NOMO-1 treated with dmso at 0.1 percent for 144 hours (cell line): ENCODE measurements around the gene PABPN1L.

Experiments
- DNase-seq: peaks from one replicate; lab custom pipeline; 2025; ENCODE audit not compliant: unreplicated experiment; lab: John Stamatoyannopoulos, UW

Gene PABPN1L

GRCh38 chr16:88870608-88871348 lies 4.3 kb upstream of the PABPN1L start:
- DNase-seq, result no peak

DNA sequence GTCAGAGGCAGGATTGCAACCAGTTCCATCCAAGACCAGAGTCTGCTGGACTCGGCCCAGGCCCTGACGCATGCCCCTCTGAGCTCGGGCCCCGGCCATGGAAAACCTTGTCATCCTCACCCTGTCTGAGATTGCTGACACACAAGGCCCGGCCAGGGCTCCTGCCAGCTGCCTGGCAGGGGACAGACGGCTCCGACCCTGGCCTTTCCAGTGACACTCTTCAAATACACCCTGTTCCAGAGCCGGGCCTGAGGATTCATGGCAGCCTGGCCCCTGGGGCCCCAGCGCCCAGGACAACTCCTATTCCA lies 3.2 kb upstream of the PABPN1L start:
- DNase-seq, result no peak

DNA sequence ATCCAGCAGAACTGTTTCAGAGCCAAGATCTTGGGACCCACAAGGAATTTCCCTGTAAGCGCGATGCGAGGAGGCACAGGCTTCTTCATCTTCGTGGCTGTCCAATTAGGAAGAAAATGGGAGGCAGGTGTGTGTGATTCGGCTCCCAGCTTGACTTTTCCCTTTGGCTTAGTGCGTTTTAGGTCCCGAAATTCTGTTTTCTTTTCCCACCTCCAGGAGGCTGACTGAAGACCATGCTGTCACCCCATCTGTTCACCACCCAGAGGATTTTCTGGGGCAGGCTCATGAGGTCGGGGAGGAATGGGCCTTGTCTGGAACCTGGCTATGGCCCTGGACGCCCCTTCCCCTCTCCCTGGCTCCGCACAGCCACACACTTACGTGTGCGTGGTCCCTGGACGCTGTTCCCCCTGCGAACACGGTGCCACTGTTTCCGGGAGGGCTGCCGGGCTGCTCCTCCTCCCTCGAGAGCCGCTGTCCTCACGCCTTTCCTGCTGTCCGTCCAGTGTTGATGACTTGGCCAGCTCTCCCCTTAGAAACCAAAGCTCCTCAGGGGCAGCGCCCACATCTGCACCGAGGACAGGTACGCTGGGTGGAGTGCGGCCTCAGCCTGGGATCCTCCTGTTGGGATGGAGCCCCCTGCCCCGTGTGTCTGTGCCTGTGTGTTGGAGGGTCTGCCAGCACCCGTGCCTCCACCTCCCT lies 2.7 kb upstream of the PABPN1L start:
- DNase-seq, result no peak

DNA sequence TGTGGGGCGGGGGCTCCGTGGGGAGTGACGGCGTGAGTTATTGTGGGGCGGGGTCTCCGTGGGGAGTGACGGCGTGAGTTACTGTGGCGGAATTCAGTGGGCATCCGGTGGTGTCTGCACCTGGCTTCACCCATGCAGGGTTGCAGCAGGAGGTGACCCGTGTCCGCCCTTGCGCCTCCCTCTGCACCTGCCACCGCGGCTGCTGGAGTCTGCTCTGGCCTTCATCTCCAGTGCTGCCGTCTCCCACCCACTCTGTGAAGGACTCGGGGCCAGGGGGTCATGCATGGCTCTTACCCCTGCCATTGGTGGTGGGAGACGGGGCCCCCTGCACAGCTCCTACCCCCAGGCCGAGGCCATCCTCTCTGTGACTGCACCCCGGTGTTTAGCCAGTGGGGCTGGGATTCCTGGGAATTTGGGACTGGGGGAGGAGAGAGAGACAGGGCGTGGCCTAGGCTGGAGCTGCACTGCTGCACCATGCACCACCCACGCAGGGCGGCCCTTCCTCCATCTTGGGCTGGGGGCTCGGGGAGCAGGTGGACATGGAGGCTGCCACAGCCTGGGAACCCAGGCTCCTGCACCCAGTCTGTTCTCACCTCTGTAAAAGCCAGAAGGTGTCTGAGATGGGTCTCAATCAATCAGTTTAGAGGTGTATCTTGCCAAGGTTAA lies 1.3 kb upstream of the PABPN1L start:
- DNase-seq, result no peak

DNA sequence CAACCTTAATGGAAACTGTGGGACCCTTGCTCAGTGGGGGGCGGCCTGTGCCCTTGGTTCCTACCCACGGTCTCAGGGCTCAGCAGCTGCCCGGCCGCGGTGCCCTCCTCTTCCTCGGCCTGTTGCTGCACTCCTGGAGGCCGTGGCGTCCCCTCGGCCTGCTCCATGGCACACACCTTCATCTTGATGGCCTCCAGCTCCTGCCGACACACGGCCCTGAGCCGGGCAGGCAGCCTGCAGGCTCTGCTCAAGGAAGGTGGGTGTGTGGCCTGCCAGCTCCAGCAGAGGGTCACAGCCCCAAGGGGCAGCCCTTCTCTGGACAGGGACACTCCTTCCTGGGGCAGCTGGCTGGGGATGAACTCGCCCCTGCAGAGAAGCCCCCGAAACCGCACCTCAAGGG lies 718 bp downstream of the PABPN1L start:
- no peak for DNase-seq

DNA sequence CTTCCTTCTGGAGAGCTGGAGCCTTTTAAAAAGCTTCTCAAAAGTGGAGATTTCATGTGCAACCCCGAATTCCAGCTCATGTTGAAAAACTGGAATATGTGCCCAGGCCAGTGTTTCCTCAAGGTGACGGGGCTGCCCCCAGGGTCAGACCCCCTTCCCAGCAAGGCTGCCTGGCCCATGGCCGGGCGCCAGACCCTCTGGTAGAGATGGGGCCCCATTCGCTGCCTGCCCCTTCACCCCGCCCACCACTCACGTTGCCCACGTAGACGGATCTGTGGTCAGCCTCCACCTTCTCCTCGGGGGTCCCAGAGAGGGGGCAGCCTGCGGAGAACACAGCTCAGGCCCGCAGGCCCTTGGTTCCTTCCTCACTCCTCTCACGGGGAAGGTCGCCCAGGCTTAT lies 1.1 kb downstream of the PABPN1L start:
- DNase-seq, result no peak

- DNase-seq, result no peak
Observed at GRCh38 chr16:88864521-88864920, 1.9 kb downstream of the PABPN1L start.

DNA sequence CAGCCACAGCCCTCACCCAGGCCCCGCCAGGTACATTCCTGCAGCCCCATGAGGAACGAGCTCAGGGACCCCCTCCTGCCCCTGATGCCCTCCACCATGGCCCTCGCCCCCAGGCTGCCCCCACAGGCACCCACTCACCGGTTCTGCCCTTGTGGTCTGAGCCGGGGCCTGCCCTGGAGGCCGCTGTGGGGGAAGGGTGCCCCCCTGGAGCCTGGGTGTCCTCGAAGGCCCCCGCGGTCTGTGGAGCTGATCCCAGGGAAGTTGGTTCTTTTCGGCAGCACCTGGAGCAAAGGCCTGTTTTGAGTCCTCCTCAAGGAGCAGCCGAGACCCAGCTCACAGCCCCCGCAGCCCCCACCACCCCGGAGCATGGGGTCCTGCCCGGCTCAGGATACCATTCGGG lies 2.4 kb downstream of the PABPN1L start:
- DNase-seq, result no peak

GRCh38 chr16:88863426-88863825 lies 3.0 kb downstream of the PABPN1L start:
- DNase-seq, result no peak

DNA sequence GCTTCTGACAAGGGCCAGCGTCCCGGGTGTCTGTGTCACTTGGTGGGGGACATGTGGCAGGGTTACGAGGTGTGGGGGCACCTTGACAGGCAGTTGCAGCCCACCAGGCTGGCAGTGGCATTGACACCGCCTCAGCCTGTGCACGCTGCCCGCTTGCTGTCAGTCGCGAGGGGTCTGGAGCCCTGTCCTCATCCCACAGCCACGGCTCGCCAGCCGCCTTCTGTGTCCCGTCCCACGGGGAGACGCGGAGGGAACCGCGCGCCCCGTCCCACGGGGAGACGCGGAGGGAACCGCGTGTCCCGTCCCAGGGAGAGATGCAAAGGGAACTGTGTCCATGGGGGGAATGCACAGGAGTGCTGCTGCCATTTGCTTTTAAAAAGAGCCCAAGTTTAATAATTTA lies 3.5 kb downstream of the PABPN1L start:
- DNase-seq, result no peak

DNA sequence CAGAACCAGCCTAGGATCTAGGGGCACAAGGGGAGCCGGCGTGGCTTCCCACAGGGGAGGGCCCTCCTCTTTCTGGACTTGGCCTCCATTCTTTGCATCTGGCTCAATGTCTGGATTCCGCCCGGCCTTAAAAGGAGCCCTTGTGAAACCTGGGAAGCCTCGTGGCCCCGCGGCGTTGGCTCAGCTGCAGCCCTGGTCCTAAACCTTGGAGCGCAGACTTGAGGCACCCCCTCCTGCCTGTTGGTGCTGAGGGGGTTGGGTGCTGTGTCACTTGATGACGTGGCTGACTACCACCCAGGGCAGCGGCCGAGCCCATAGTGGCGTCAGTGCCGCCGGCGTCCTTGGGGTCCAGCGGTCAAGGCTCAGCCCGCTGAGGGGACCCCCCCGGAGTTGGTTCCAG lies 5.1 kb downstream of the PABPN1L start:
- DNase-seq, result no peak

DNA sequence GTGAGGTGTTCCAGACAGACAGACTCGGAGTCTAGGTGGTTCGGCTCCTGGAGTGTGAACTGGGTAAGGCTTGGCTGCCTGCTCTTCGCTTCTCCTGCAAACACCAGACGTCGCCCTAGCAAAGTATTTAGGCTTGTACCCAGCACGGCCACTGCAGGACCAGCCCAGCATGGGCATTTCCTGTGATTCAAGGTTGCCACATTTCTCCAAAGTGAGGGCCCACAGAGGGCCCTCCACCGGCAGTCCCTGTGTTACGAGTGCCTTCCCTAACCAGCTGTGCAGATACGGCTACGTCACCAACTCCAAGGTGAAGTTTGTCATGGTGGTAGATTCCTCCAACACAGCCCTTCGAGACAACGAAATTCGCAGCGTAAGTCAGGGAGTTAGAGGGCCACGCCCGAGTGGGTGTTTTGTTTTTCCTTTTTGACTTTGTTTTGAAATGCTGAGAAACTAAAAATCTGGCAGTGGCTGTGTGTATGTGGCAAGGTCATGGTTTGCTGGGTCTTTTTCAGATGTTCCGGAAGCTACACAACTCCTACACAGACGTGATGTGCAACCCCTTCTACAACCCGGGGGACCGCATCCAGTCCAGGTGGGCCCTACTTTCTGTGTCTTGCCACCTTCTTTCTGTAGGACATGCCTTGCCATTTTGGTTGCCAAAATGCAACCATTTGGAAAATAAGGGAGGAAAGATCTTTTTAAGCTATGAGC lies 6.9 kb downstream of the PABPN1L start:
- no peak for DNase-seq

GRCh38 chr16:88857728-88858339 lies 8.6 kb downstream of the PABPN1L start:
- DNase-seq, result peak; percentile 75

DNA sequence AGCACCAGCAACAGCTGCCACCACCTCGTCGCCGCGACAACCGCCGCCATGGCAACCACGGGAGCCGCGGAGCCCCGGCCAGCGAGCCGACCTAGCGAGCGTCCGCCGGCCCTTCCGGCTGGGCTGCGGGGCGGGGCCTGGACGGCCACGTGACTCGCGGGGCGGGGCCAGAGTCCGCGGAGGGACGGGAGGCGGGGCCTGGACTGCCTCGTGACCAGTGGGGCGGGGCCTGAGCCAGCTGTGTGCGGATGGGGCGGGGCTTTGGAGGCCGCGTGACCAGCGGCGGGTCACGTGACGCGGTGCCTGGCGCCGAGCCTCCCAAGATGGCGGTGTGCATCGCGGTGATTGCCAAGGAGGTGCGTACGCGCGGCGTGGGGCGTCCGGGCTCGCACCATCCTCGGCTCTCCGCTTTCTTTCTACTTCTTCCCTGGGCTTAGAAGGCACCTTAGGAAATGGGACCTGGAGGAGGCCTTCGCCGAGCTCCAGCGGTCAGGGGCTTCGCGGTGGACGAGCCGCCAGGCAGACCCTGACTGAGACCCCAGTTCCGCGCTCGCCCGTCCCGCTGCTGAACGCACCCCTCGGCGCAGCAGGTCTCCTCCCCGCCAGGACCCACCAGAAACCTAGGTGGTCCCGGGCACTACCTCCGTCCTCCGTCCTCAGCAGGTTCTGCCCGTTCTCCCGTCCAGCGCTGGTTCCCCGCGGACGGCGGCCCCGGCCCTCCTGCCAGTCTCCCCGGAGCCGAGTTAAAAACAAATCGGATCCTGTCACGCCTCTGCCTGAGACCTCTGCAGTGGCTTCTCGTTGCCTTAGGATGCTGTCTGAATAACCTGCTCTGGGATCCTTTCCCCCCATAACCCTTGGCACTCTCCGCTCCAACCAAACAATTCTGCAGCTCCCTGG lies 9.4 kb downstream of the PABPN1L start, which contains the start of the genes GALNS and TRAPPC2L:
Gene GALNS (minus strand): TSS at position 120 of the 900 bp plus-strand sequence. CDS start 70 bp downstream, at position 50.
Gene TRAPPC2L (plus strand): TSS at position 300 of the 900 bp plus-strand sequence. CDS start 24 bp downstream, at position 324.
- DNase-seq, result peak; percentile 88

- DNase-seq, result no peak
Observed at GRCh38 chr16:88856122-88856827, 10.2 kb downstream of the PABPN1L start.

- no peak for DNase-seq
Observed at GRCh38 chr16:88855736-88856121, 10.7 kb downstream of the PABPN1L start.

DNA sequence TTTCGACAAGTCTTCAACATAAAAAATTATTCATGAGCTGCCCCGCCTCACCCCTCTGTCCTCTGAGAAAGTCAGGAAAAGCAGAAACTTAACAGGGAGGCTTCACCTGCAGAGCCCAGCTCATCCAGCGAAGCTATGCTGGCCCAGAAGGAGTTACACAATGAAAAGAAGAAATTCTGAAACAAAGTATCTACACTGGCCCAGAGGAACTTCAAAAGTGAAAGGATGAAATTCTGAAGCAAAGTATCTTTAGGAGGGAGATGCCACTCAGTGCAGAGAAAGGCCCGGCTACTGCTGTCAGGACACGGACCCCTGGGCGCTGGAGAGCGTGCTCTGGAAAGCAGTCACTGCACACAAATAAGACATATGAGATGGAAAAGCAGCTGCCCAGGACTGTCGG lies 11.3 kb downstream of the PABPN1L start:
- DNase-seq, result no peak

- DNase-seq, result no peak
Observed at GRCh38 chr16:88854306-88855111, 12.0 kb downstream of the PABPN1L start.
